ENCODE data around the gene NAA15. TPM values are rescaled to one million over a fixed set of nuclear protein-coding genes. Genes with fewer than 3 reads are reported as not detected.
A peak's percentile ranks its signal among the peaks of the same experiment; 100 is the strongest.

NAA15 gene
- total RNA-seq, 3 donors from 2014 or later, result 28.2 to 47.4 (median 33.2) TPM

DNA sequence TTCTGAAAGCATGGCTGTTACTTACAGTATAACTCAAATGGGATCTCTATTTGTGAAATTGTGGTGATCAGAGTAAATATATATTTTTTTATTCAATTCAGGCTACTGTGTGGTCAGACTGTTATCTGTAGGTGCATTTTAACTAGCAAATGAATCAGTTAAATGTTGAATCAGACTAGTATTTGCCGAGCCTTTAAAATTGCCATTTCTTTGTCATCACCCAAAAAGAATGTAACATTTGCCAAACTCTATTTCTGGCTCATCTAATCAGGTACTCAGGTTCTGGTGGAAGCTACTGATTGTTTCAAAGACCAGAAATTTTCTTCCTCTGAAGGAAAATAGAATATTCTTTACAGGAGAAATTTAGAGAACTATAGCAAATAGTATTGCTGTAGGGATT is 1.8 kb upstream of the NAA15 start:
- no peak for DNase-seq
- peaks cover 25% of the 10 kb centered on the region for H3K4me1 ChIP-seq (ENCODE audit: low read depth)
- H3K36me3 ChIP-seq (ENCODE audit: low read depth), result peaks cover 5% of the 10 kb centered on the region
- TF ChIP-seq, protein P1, sequence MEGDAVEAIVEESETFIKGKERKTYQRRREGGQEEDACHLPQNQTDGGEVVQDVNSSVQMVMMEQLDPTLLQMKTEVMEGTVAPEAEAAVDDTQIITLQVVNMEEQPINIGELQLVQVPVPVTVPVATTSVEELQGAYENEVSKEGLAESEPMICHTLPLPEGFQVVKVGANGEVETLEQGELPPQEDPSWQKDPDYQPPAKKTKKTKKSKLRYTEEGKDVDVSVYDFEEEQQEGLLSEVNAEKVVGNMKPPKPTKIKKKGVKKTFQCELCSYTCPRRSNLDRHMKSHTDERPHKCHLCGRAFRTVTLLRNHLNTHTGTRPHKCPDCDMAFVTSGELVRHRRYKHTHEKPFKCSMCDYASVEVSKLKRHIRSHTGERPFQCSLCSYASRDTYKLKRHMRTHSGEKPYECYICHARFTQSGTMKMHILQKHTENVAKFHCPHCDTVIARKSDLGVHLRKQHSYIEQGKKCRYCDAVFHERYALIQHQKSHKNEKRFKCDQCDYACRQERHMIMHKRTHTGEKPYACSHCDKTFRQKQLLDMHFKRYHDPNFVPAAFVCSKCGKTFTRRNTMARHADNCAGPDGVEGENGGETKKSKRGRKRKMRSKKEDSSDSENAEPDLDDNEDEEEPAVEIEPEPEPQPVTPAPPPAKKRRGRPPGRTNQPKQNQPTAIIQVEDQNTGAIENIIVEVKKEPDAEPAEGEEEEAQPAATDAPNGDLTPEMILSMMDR (IDR thresholded peaks at IDR 0.05), result no peak
- H3K4me3 ChIP-seq, result no peak overlapping the region
- intact Hi-C loops (cut with DNase I, micrococcal nuclease), result no loop called here
- H3K9me3 ChIP-seq, result no peaks in the 10 kb centered on the region
- ATAC-seq, result no peak

GRCh38 chr4:139300431-139301112 is 733 bp upstream of the NAA15 start:
- Histone ChIP-seq H3K4me3 (peak overlapping the region; percentile 94), H3K9me3 (no peaks in the 10 kb centered on the region), H3K36me3 (ENCODE audit: low read depth) (peaks cover 5% of the 10 kb centered on the region), H3K4me1 (ENCODE audit: low read depth) (peaks cover 21% of the 10 kb centered on the region)
- ATAC-seq, result peak; percentile 65
- intact Hi-C loops (cut with DNase I, micrococcal nuclease), result no loop called here
- TF ChIP-seq, protein P1 (IDR thresholded peaks at IDR 0.05), result no peak
- peak in 1 of 3 donors; percentile 55 for DNase-seq

DNA sequence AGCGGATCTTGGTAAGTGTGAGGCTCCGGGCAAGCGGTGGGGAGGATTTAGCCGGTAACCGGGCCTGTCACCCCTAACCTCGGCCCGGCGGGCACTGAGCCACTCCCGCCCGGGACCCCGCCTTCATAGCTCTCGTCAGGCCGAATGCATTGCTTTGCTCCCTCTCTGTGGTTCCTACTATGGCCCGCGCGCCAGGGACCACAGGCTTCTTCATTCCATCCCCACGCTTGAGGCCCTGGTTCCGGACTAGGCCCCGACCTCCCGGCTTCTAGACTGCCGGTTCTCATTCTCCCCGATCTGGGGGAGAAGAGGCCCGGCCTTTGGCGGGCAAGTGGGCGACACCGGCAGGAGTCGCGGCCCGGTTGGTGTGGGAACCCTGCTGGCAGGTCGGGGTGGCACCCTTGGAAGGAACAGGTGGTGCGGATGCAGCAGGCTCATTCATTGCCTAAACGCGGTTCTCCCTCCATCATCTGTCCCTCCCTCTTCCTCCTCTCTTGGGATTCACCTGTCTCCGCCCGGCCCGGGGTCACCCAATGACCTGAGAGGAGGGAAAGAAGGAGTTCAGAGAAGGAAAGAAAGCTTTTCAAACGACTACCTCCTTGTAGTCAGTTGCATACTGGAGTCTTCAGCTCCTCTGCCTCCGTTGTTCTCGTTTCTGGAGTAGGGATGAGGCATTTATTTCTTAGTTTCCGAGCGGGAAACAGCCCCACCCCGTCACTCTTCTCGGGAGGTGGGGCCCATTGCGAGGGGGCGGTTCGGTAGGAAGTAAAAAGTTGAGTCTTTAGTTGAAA is 711 bp downstream of the NAA15 start, which contains the start of gene NDUFC1:
Gene NDUFC1 (minus strand): TSS at position 657 of the 791 bp plus-strand sequence. CDS start 6,679 bp downstream, outside the sequence.
- Histone ChIP-seq H3K36me3 (ENCODE audit: low read depth) (peaks cover 5% of the 10 kb centered on the region), H3K4me1 (ENCODE audit: low read depth) (peaks cover 21% of the 10 kb centered on the region), H3K9me3 (no peaks in the 10 kb centered on the region), H3K4me3 (peak within 1 kb of the TSS; percentile 94)
- DNase-seq (peak; percentile 66 to 80 (median 70)), ATAC-seq (peak; percentile 57)
- intact Hi-C loops (cut with DNase I, micrococcal nuclease), result no loop called here
- TF ChIP-seq, protein P1 (IDR thresholded peaks at IDR 0.05), result no peak

- H3K4me1 ChIP-seq (ENCODE audit: low read depth), result peaks cover 14% of the 10 kb centered on the region
- TF ChIP-seq, protein P1 (IDR thresholded peaks at IDR 0.05), result no peak
- intact Hi-C loops (cut with DNase I, micrococcal nuclease), result no loop called here
- ATAC-seq (no peak), DNase-seq (no peak)
- H3K9me3 ChIP-seq, result no peaks in the 10 kb centered on the region
- H3K36me3 ChIP-seq (ENCODE audit: low read depth), result peaks cover 5% of the 10 kb centered on the region
- H3K4me3 ChIP-seq, result no peak overlapping the region
These were observed 3.6 kb downstream of the NAA15 start for GRCh38 chr4:139304920-139305319.

DNA sequence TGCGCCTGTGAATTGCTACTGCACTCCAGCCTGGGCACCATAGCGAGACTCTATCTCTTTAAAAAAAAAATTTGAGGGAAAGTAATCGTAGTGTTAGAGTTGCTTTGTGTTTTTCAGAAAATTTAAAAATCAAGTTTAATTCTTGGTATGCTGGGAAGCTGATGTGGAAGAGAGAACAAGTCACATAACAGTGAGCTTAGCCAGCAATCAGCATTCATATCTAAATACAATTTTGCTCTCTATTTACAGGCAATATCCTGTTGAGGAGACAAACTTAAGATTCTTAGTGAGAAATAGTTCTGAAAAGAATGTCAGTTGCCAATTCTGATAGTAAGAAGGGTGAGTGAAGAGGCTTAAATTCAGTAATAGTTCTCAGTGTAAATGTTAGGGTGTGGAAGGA is 10.6 kb downstream of the NAA15 start:
- H3K4me1 ChIP-seq (ENCODE audit: low read depth), result peaks cover 25% of the 10 kb centered on the region
- ATAC-seq, result no peak

More for the DNA sequence above, 10.6 kb downstream of the NAA15 start:
- Histone ChIP-seq H3K36me3 (ENCODE audit: low read depth) (no peaks in the 10 kb centered on the region), H3K9me3 (no peaks in the 10 kb centered on the region), H3K4me3 (no peak overlapping the region)
- no peak for DNase-seq
- intact Hi-C loops (cut with DNase I, micrococcal nuclease), result no loop called here
- TF ChIP-seq, protein P1 (IDR thresholded peaks at IDR 0.05), result no peak

All from mucosa of descending colon (tissue), 3 donors.